SW480 (cell line): ENCODE measurements around the gene B3GALT6.
"Not testable (repeated sequence)": the region's sequence is repeated elsewhere in the genome, so short reads cannot be mapped to it uniquely, and the experiment has no call there.

Experiments used
- DNase-seq: peaks from one replicate; pipeline ENCODE4 v3.0.0-alpha.2; 2016; ENCODE audit warnings: low spot score

B3GALT6 gene

GRCh38 chr1:1232208-1232795 is at the start of gene B3GALT6:
B3GALT6 (plus strand) TSS chr1:1232237; CDS start chr1:1232279, 42 bp downstream.
- no peak for DNase-seq

GRCh38 chr1:1182491-1183220 is 49.4 kb upstream of the B3GALT6 start:
- no peak for DNase-seq

GRCh38 chr1:1183221-1183747 is 48.8 kb upstream of the B3GALT6 start:
- DNase-seq = no peak

- no peak for DNase-seq
Observed at GRCh38 chr1:1183833-1184775, 47.9 kb upstream of the B3GALT6 start.

- no peak for DNase-seq
Observed at GRCh38 chr1:1185101-1185765, 46.8 kb upstream of the B3GALT6 start.

GRCh38 chr1:1187938-1188337 is 44.1 kb upstream of the B3GALT6 start:
- no peak for DNase-seq

GRCh38 chr1:1189111-1189510 is 42.9 kb upstream of the B3GALT6 start:
- DNase-seq = no peak

- DNase-seq = no peak
Observed at GRCh38 chr1:1191734-1192133, 40.3 kb upstream of the B3GALT6 start.

GRCh38 chr1:1194723-1195122 is 37.3 kb upstream of the B3GALT6 start:
- no peak for DNase-seq

GRCh38 chr1:1195726-1196125 is 36.3 kb upstream of the B3GALT6 start:
- not testable (repeated sequence) for DNase-seq

- DNase-seq = no peak
Observed at GRCh38 chr1:1196431-1197187, 35.4 kb upstream of the B3GALT6 start.

- no peak for DNase-seq
Observed at GRCh38 chr1:1197188-1197500, 34.9 kb upstream of the B3GALT6 start.

- DNase-seq = no peak
Observed at GRCh38 chr1:1197551-1198422, 34.2 kb upstream of the B3GALT6 start.

GRCh38 chr1:1198423-1199140 is 33.5 kb upstream of the B3GALT6 start:
- peak; percentile 22 for DNase-seq

- DNase-seq = no peak
Observed at GRCh38 chr1:1199141-1199960, 32.7 kb upstream of the B3GALT6 start.

GRCh38 chr1:1199961-1200875 is 31.8 kb upstream of the B3GALT6 start:
- no peak for DNase-seq
